Effector CD4-positive, alpha-beta T cell (primary cell): ENCODE results near the gene NFE2L3.
A peak's percentile ranks its signal among the peaks of the same experiment; 100 is the strongest.
"Not testable (repeated sequence)": the region's sequence is repeated elsewhere in the genome, so short reads cannot be mapped to it uniquely, and the experiment has no call there.

ENCODE experiments used
- DNase-seq: peaks from one replicate; pipeline ENCODE4 v3.0.0-alpha.2; 2020
- total RNA-seq: gene quantifications from one replicate; lab custom pipeline; 2026; lab: John Stamatoyannopoulos, UW

Gene NFE2L3
- 15.8 reads per million, percentile 41 among the genes with 10 or more reads in this experiment for total RNA-seq

- peak; percentile 73 for DNase-seq
These were observed at the start of gene NFE2L3 for GRCh38 chr7:26151953-26152781. Gene NFE2L3, plus strand, starts transcription at chr7:26152198. Its CDS starts 301 bp downstream, at chr7:26152499.

GRCh38 chr7:26103596-26103995 is 48.4 kb upstream of the NFE2L3 start:
- DNase-seq: no peak

- DNase-seq: no peak
These were observed 46.8 kb upstream of the NFE2L3 start for GRCh38 chr7:26105236-26105635.

GRCh38 chr7:26105931-26106330 is 46.1 kb upstream of the NFE2L3 start:
- no peak for DNase-seq

- DNase-seq: no peak
These were observed 39.7 kb upstream of the NFE2L3 start for GRCh38 chr7:26112203-26112740.

GRCh38 chr7:26115650-26116049 is 36.3 kb upstream of the NFE2L3 start:
- DNase-seq: no peak

GRCh38 chr7:26117142-26117807 is 34.7 kb upstream of the NFE2L3 start:
- DNase-seq: no peak

GRCh38 chr7:26117970-26118369 is 34.0 kb upstream of the NFE2L3 start:
- no peak for DNase-seq

GRCh38 chr7:26122745-26123144 is 29.3 kb upstream of the NFE2L3 start:
- DNase-seq: no peak

GRCh38 chr7:26124775-26125174 is 27.2 kb upstream of the NFE2L3 start:
- not testable (repeated sequence) for DNase-seq

GRCh38 chr7:26127411-26127810 is 24.6 kb upstream of the NFE2L3 start:
- DNase-seq: no peak

GRCh38 chr7:26131056-26131589 is 20.9 kb upstream of the NFE2L3 start:
- no peak for DNase-seq

- DNase-seq: no peak
These were observed 16.9 kb upstream of the NFE2L3 start for GRCh38 chr7:26135076-26135475.

GRCh38 chr7:26135551-26135950 is 16.4 kb upstream of the NFE2L3 start:
- DNase-seq: no peak

GRCh38 chr7:26136831-26137230 is 15.2 kb upstream of the NFE2L3 start:
- no peak for DNase-seq

GRCh38 chr7:26140380-26140779 is 11.6 kb upstream of the NFE2L3 start:
- no peak for DNase-seq

- no peak for DNase-seq
These were observed 10.9 kb upstream of the NFE2L3 start for GRCh38 chr7:26141077-26141476.

GRCh38 chr7:26143298-26144048 is 8.5 kb upstream of the NFE2L3 start:
- no peak for DNase-seq

- no peak for DNase-seq
These were observed 7.6 kb upstream of the NFE2L3 start for GRCh38 chr7:26144184-26145080.

- no peak for DNase-seq
These were observed 6.8 kb upstream of the NFE2L3 start for GRCh38 chr7:26145238-26145637.

- no peak for DNase-seq
These were observed 5.0 kb upstream of the NFE2L3 start for GRCh38 chr7:26147030-26147429.
